SK-N-MC (cell line): ENCODE results near the gene TST.

ENCODE experiments used
- EZH2 ChIP-seq: fragments of 200-600 bp; sonication (generic); IDR thresholded peaks from one replicate; pipeline ENCODE4 v1.6.1; 2017; ENCODE audit warnings: antibody characterized with exemption
- FOXP2 ChIP-seq: optimal IDR thresholded peaks from 2 replicates; pipeline ENCODE3; 2011; ENCODE audit warnings: mild to moderate bottlenecking, moderate library complexity; ENCODE audit not compliant: insufficient read depth; ENCODE audit errors: extremely low read length, control extremely low read depth
- POLR2AphosphoS5 ChIP-seq: IDR thresholded peaks from 2 replicates; pipeline ENCODE4 v1.6.1; 2012; ENCODE audit warnings: mild to moderate bottlenecking, low read depth, low read length, borderline replicate concordance

- no peak for TF ChIP-seq POLR2AphosphoS5
- TF ChIP-seq EZH2, result no peak
- no peak for TF ChIP-seq FOXP2
These were observed 47.7 kb downstream of the TST start for GRCh38 chr22:36971341-36972125.
